Stimulated activated CD8-positive, alpha-beta memory T cell treated with anti-CD3 and anti-CD28 coated beads, Interleukin-7, amount 100 ng/mL, for 4 hours (primary cell): ENCODE data around the gene THBS3.
A peak's percentile ranks its signal among the peaks of the same experiment; 100 is the strongest.
"Not testable (repeated sequence)": the region's sequence is repeated elsewhere in the genome, so short reads cannot be mapped to it uniquely, and the experiment has no call there.

ENCODE experiments used
- DNase-seq, 2 donors: peaks; one replicate each; pipeline ENCODE4 v3.0.0-alpha.2; 2020; ENCODE audit warnings: low read depth in 2 of 2

Gene THBS3

DNA sequence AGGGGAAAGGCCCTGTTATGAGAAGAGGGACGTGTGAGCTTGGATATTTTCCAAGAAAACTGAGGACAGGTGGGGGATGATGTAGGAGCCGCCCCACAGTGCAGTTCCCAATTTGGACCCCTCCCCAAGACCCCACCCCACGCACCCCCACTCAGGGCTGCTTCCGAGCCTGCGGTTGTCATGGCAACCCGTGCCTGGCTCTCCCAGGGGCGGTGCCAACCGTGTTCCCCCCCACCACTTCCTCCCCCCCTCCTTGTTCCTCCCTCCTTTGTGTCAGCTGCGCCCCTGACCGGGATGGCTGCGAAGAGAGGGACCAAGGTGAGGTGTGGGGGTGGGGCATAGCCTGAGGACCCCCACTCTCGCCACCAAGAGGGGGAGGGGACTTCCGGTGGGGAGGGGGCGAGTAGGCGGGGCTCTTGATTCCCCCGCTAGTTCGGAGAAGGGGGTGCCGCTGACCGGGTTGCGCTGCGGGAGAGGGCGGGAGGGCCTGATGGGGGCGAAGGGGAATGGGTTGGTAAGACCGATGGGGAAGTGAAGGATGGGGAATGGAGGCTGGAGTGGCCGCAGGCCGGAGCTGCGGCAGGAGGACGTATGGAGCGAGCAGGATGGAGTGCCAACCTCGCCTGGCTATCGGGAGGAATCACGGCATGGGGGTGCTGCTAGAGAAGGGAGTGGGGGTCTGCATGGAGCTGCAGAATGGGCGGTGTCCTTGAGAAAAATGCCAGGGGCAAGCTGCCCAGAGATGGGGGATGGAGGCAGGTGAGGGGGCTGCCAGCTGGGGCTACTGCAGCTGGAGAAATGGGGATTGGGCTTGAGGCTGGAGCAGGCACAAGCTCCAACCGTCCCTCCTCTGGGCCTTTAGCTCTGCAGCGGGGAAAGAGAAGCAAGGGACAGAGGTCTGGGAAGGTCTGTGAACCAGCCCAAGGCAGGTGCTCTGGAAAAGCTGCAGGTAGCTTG is 33.1 kb downstream of the THBS3 start:
- DNase-seq = peak in 1 of 2 donors; percentile 41

DNA sequence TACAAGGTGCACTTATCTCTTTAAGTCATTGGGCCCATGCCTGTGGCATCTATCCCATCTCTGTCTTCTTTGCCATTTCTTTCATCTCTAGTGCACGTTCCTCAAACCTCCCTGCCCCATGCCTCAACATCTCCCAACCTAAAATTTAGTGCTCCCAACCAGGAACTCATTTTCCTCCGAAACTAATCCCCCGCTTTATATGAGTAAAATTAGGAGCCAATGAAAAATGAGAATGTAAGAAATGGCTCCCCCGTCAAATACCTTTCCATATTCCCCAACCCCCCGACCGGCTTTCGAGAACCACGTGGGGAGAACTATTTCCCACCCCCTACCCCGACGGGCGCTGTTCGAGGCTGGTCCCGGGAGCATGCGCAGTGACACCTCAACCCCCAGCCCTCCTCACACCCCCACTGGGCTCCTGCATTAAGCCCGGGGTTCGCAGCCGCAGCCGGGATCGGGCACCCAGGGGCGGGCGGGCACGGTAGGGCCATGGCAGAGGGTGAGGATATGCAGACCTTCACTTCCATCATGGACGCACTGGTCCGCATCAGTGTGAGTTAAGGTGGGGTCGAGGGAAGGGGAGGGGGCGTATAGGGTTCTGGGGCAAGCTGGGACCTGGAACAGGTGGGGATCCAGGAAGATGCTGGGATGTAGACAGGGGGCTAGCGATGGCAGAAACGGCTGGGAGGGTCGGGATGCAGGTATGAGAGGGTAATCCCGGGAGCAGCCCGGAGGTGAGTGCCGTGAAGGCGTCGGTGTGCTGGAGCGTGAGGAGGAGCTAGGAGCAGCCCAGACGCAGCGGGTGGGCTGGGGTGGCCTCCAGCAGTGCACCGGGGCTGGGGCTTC is 34.0 kb downstream of the THBS3 start, which contains the start of gene TRIM46:
Gene TRIM46, plus strand, starts transcription at position 372 of the 846 bp plus-strand sequence. Its CDS starts 118 bp downstream, at position 490.
- DNase-seq = peak; percentile 52 to 69

DNA sequence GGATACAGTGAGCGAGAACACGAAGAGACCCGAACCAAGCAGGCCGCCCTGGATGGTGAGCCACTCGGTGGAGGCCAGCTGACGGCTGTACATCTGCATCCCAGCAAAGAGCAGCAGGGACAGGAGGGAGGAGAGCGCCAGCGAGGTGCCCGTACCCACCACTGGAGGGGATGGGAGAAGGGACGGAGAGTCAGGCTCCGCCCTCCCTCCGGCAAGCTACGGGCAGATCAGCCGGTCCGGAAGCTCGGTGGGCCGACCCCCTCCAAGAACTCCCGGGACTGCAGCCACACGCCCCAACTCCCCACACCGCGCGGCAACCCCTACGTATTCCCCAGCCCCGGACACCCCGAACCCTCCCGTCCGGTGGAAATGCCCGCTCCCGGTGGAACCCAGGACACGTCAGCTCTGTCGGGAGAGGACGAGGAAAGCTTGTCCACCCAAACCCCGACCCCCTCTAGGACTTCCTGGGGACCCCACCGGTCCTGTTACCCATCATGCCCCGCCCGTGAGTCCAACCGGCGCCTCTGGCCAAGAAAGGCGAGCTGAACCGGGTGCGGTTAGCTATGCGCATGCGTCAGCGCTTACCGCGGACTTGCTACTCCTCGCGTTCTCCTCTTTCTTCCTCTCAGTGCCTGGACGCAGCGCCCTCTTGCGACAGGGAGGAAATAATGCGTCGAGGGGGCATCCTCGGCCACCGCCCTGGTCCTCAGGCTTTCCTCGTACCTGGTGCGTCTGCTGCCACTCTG is 34.8 kb downstream of the THBS3 start, which contains the start of gene KRTCAP2:
Gene KRTCAP2, minus strand, starts transcription at position 573 of the 746 bp plus-strand sequence. Its CDS starts 80 bp downstream, at position 493.
- DNase-seq = peak; percentile 92 to 93

DNA sequence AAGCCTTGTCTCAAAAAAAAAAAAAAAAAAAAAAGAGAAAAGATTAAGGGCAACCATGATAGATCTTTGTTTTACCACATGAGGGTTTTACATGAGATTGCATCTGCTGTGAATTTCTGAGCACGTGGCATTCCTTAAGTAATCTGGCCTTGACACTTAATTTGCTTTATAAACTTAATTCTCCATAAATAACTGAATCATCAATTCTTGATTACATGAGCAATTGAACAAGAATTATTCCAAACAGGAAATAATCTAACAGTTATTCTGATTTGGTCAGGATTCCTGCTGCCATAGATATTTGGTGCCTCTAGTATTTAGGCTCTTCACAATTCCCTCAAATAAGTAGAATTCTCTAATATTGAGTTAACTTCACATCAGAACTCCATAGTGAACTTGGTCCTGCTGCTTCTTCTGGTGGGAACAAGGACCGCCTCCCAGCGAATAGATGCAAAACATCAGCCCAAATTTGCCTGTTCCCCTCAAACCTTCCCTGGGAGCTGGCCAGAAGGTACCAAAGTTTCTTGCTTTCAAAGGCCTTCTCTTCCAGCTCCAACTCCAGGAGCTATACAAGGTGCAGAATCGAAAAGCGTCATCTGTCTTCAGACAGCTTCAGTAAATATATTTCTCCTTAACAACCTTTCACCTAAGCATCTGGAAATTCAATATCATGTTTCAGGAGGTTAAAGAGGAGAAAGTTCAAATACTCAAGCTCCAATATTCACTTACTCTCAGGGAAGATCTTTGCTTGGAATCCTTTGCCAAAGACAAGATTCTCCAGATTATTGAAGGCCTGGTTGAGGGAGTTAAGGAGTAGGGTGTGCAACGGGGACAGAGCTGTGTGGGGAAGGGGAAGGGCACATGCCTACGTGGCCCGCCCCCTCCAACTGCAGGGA is 35.6 kb downstream of the THBS3 start:
- DNase-seq = no peak

DNA sequence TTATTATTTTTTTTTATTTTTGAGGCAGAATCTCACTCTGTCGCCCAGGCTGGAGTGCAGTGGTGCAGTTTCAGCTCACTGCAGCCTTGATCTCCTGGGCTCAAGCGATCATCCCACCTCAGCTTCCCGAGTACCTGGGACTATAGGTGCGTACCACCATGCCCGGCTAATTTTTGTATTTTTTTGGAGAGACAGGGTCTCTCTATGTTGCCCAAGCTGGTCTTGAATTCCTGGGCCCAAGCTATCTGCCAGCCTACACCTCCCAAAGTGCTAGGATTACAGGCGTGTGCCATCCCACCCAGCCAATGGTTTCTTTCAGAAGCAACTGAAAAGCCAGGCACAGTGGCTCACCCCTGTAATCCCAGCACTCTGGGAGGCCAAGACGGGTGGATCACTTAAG is 36.9 kb downstream of the THBS3 start:
- DNase-seq = no peak

DNA sequence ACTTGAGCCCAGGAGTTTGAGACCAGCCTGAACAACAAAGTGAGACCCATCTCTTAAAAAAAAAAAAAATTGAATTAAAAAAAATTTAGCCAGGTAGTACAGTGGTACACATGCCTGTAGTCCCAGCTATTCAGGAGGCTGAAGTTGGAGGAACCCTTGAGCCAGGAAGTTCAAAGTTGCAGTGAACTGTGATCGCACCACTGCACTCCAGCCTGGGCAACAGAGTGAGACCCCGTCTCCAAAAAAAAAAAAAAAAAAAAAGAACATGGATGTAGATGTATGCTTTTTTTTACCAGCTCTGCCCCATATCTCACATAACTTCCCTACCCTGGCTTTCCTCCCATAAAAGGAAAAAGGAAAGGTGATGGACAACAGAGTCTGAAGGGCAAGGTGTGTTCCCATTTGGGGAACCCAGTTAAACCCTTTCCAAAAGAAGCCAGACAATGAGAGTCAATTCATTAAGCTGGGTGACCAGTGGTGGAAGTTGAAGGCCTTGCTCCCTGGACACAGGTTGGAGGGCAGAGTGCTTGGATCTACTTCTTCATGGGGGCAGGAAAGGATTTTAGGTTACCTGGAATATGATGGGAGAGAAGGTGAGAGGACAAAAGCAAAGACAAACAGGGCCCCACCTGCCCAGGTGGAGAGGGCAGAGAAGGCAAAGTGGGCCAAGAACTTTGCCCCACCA is 37.5 kb downstream of the THBS3 start:
- no peak for DNase-seq

DNA sequence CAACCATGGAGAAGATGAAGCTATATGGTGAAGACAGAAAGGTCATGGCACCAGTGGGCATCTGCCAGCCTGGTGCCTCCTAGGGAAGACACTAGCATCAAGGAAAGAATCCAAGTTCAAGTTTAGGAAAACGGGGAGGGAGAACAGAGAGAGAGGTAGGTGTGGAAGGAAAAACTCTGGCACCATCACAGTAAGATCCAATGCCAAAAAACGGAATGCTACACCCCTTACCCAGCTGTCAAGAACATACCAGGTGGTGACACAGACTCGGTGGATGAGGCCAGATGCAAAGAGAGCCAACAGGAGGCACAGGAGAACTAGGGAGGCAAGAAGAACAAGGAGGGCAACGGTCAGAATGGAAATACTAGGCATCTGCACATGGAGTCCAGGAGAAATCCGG is 38.2 kb downstream of the THBS3 start:
- DNase-seq = no peak

DNA sequence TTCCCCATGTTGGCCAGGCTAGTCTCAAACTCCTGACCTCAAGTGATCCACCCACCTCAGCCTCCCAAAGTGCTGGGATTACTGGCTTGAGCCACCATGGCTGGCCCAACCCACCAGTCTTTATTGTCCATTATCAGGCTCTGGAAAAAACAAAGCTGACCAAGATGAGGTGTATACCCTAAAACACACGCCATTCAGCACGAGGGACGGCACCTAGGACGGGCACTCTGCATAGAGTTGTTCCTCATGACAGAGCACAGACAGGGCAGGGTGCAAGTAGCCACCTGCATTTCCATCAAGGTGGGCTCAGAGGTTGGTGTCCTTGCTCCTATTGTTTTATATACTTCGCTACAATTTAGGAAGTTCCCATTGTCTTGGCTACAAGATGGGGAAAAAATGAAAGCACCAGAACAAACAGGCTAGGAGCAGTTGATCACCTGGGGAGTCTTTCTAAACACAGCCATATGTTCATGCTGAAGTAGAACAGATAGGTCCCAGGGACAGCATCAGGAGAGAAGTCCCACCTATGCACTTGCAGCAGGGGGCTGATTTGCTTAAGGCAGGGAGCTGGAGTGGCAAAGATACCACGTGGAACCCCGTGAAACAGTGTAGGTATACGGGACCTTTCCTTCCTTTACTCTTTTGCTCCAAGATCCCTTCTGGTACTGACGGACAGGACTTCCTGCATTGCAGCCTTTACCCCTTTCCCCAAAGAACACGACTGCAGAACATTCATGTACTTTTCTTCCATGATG is 39.1 kb downstream of the THBS3 start:
- DNase-seq = no peak

DNA sequence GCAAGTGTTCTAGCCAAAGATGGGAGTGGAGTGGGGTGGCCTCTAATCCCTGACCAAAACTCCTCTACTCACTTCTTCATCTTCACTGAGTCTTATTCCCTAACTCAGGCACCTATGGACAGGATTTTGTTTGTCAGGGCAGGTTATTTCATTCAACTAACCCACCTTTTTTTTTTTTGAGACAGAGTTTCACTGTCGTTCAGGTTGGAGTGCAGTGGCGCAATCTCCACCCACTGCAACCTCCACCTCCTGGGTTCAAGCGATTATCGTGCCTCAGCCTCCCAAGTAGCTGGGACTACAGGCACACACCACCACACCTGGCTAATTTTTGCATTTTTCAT is 39.6 kb downstream of the THBS3 start:
- DNase-seq = not testable (repeated sequence)

DNA sequence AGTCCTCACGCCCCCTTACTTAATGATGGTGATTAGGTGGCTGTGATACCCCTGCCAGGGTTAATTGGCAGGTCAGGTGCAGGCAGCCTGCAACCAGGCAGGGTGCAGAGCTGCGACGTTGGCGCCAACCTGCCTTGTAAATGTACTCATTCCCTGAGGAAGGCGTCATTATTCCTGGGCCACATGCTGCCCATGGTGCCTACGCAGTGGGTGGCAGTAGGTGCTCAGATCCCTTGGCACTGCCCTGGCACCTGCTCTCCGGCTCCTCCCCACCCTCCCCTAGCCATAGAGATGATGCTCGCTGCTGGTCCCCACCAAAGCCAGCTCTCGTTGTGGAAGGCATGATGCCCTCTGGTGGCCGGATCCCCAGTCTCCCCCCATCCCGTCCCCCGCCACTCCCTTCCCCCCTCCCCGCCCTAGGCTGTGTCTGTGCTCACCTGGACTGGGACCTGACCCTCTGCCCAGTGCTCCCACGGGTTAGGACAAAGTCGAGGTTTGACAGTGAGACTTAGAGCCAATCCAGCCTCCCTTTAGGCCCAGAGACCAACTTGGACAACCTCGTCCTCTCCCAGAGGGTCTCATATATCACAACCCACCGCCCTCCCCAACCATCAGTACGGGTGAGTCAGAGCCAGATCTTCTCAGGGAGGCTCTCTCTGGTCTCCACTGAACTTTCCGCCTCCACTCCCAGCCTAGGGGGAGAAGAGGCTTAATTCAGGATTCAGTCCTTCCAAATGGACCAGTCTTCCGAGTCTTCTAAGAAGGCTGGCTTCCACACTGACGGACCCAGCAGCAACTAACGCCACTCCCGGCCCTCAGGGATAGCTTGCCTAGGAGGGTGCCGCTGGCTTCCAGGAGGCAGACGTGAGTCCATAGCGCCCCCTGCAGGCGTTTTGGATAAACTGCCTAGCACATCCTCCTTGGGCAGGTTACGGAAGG is 40.3 kb downstream of the THBS3 start:
- peak; percentile 67 to 72 for DNase-seq

DNA sequence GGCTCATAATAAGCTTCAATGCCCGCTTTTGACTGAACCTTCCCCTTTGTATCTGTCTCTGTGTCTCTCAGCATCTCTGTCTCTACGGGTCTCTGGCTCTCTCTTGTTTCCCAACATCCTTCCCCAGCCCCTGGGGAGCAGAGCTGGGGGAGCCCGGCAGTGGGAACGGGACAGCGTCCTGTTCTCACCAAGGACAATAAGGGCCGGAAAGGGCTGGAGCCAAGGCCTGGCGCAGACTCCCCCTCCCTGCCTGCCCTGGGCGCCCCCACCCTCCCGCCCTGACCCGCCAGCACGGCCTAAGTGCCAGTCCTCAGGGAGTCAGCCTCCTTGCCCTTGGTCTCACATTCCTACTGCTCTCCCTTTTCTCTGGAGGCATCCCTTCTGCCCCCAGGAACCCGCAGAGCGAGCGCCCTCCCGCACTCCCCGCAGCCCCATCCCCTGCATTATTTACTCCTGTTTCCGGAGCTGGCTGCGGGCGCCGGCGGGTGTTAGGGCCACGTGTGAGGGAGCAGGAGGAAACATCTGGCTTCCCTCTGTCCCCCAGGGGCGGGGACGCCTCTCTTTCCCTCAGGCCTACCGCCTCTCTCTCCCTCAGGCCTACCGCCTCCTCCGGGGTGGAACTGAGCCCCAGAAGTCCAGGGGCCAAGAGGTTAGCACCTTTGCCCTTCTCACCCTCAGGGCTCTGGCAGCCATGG is 41.1 kb downstream of the THBS3 start:
- DNase-seq = no peak

DNA sequence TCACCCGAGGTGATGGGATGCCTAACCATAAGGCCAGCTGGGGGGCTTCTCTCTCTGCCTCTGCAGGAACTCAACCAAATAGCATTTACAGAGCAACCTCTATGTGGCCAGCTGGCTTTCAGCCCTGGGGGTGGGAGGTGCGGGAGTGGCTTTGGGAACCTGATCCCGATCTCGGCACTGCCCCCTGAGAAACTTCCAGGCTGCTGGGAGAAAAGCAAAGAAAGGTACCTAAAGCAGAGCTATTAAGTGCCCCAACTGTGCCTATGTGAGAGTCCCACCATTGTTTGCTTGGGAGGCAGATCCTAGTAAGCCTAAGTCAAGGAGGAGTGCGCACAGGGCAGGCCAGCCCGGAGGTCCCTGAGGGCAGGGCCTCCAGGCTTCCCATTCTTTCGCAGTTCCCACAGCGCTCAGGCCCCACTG is 41.6 kb downstream of the THBS3 start:
- no peak for DNase-seq

DNA sequence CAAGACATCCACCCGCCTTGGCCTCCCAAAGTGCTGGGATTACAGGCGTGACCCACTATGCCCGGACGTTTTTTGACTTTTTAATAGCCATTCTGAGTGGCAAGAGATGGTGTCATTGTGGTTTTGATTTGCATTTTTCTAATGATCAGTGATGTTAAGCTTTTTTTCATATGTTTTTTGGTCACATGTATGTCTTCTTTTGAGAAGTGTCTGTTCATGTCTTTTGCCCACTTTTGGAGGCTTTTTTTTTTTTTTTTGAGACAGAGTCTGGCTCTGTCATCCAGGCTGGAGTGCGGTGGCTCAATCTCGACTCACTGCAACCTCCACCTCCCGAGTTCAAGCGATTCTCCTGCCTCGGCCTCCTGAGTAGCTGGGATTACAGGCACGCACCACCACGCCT is 43.1 kb downstream of the THBS3 start:
- not testable (repeated sequence) for DNase-seq

DNA sequence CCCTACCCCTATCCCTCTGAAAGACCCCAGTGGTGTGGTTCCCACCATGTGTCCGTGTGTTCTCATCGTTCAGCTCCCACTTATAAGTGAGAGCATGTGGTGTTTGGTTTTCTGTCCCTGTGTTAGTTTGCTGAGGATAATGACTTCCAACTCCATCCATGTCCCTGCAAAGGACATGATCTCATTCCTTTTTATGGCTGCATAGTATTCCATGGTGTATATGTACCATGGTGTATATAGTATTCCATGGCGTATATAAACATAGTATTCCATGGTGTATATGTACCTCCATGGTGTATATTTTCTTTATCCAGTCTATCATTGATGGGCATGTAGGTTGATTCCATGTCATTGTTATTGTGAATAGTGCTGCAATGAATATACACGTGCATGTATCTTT is 43.9 kb downstream of the THBS3 start:
- not testable (repeated sequence) for DNase-seq

DNA sequence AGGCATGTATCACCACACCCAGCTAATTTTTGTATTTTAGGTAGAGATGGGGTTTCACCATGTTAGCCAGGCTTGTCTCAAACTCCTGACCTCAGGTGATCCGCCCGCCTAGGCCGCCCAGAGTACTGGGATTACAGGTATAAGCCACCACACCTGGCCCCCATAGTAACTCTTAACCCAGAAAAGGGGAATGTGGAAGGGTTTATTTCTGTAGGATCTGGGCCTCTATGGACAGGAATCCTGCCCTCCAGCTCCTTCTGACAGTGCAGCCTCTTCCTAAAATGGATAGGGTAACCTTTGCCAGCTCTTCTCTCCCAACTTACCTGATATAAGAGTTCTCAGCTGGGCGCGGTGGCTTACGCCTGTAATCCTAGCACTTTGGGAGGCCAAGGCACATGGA is 45.1 kb downstream of the THBS3 start:
- not testable (repeated sequence) for DNase-seq

DNA sequence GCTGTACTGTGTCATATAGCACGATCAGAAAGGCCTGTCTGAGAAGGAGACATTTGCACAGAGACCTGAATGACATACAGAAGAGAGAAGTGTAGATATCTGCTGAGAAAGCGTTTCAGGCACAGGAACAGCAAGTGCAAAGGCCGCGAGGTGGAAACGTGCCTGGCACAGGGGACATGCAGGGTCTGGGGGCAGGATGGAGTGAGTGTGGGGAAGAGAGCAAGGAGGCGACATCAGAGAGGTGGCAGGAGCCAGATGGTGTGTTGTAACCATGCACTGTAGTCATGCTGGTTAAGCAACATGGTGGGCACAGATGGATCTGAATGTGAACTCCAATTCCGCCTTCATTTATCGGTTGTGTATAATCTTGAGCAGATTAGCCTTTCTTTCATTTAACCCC is 47.6 kb downstream of the THBS3 start:
- no peak for DNase-seq

DNA sequence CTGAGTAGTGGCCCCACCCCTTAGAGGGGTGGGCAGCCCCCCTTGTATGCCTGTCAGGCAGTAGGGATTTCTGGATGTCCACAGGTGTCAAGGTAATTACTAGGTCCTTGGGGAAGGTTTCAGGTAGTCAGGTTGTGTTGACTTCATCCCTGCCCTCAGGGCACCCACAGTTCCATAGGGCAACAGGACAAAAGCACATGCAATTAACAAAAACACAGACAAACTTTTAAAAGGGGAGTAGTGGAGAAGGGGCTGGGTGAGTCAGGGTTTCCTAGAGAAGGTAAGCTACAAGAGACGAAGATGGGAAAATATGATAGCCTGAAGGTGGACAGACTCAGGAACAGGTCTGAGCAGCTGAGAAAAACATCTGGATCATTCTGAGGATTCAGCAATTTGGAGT is 48.7 kb downstream of the THBS3 start:
- no peak for DNase-seq
